ENCODE data around the gene PROK1.
A peak's percentile ranks its signal among the peaks of the same experiment; 100 is the strongest.
"Not testable (repeated sequence)": the region's sequence is repeated elsewhere in the genome, so short reads cannot be mapped to it uniquely, and the experiment has no call there.

Gene PROK1

GRCh38 chr1:110434946-110435345 is 16.0 kb upstream of the PROK1 start:
- peak; percentile 83 for DNase-seq

- DNase-seq = no peak
These were observed 14.3 kb upstream of the PROK1 start for GRCh38 chr1:110436635-110437034.

DNA sequence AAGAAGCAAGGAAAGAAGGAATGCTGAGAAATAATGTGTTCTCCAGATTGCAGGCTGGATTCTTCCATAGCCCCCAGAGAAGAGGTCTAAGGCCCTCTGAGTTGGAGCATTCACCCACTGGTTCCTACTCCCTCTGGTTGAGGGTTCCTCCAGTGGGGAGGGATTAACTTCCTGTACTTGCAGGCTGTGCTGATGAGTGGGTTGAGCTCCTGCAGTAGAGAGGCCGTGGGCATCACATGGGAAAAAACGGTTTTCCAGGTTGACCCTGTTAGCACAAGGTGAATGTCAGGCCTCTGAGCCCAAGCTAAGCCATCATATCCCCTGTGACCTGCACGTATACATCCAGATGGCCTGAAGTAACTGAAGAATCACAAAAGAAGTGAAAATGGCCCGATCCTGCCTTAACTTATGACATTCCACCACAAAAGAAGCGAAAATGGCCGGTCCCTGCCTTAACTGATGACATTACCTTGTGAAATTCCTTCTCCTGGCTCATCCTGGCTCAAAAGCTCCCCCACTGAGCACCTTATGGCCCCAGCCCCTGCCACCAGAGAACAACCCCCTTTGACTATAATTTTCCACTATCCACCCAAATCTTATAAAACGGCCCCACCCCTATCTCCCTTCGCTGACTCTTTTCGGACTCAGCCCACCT is 13.2 kb upstream of the PROK1 start:
- not testable (repeated sequence) for DNase-seq

- DNase-seq = peak; percentile 47
These were observed 12.1 kb upstream of the PROK1 start for GRCh38 chr1:110438893-110439292.

GRCh38 chr1:110439873-110440272 is 11.1 kb upstream of the PROK1 start:
- DNase-seq = not testable (repeated sequence)

DNA sequence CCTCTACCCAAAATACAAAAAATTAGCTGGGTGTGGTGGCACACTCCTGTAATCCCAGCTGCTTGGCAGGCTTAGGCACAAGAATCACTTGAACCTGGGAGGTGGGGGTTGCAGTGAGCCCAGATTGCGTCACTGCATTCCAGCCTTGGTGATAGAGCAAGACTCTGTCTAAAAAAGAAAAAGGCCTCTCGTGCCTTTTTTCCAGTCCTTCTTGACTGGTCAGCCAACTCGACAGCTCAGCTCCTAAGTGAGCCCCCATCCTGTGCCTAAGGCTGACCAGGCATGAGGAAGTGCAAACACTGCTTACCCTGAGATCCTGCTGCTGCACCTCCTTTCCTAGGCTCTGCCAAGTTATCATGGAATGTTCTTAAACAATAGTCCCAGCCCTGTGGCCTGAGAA is 10.1 kb upstream of the PROK1 start:
- DNase-seq = no peak

DNA sequence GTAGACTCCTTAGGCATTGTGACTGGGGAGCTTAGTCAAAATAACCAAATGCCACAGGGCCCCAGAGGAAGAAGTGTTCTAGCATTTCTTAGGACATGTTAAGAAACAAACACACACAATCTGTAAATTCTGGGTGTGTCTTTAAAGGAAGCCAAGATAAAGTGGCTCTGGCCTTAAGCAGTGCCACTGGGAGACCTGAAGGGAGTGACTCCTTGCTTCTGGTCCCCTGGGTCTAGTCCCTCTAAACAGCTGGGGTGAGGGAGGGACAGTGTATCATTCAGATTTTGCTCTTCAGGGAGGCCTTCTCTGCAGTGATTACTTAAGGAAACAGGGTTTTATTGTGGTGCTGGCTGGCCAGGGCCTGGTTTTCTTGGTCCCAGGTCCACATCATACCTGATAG is 9.1 kb upstream of the PROK1 start:
- DNase-seq = peak; percentile 41

DNA sequence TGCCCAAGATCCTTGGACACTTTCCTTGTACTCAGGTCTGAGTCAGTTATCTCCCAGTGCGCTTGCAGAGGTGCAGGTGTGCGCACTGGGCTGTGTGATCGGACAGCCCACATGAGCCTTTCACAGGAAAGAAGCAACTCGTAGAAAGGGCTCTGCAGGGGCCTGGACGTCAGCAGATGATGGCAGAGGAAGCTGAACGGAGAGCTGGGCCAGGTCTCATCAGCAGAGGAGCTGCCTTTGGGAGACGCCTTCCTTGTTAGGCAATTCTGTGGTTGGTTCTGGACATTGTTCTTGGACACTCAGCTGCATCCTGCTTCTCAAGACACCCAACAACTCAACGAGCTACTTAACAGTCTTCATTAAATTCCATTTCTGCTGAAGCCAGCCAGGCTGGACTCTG is 7.5 kb upstream of the PROK1 start:
- DNase-seq = no peak

- no peak for DNase-seq
These were observed 6.4 kb upstream of the PROK1 start for GRCh38 chr1:110444561-110444960.

DNA sequence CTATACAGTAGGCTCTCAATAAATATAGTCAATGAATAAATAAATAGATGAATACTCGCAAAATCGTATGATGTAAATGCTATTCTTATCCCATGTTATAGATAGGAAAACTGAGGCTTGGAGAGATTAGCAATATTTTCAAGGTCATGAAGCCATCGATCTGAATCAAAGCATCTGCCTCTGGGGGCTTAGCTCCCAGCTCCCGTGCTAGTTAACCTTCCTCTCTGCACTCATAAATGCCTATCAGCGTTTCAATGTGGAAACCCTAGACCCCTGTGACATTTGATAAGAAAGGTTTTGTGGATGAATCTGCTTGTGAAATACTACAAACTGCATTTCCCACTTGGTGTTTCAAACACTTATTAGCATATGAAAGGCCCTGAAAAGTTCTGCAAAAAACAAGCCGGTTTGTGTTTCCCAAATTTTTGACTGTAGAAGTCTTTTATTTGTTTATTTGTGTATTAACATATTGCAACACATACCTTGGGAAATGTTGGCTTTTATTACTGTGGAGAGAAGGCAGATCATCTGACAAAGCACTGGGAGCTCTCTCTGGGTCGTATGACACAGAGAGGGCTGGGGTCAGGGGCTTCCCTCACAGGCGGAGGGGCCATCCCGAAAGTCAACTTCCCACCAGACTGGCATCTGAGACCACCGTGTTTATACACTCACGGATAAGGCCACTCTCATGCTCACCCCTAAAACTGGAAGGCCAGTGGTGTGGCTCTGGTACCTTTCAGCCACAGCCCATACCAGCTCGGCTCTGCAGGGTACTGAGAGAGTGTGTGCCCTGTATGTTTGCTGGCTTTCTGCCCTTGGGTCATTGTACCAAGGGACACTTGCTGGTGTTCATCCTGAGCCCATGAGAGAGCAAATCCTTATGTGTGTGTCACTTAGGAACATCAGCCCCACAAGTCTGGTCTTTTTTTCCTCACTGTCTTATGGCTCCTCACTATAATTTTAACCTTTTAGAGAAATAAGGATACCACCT is 993 bp upstream of the PROK1 start:
- no peak for DNase-seq

GRCh38 chr1:110452330-110452729 is 1.4 kb downstream of the PROK1 start:
- DNase-seq = no peak

DNA sequence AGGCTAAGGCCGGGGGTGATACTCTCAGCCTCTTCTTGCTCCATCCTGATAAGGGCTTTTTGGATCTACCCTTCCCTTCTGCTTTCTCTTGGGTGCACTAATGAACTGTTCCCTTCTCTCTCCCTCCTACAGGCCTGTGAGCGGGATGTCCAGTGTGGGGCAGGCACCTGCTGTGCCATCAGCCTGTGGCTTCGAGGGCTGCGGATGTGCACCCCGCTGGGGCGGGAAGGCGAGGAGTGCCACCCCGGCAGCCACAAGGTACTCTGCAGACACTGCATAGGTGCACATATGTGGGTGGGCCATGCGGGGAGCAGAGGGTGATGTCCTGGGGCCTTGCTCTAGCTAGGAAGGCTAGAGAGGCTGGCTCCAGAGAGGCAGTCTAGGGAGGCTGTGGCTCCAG is 2.9 kb downstream of the PROK1 start:
- no peak for DNase-seq

DNA sequence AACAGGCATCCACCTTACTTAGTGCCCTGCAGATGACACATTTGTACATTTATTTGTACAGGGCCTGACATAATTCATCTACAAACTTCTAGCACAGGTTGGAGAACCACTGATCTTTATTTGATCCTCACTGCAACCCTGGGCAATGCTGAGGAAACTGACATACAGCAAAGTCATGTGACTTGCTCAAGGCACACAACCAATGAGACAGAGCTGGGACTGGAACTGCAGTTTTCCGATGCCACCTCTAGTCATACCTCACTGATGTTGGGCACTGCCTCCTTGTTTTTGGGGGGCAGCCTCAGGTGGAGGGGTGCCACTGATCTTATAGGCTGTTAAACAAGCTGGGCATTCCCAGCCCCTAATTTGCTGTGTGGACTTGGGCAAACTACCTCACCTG is 3.4 kb downstream of the PROK1 start:
- no peak for DNase-seq

- DNase-seq = no peak
These were observed 4.2 kb downstream of the PROK1 start for GRCh38 chr1:110455151-110455550.

DNA sequence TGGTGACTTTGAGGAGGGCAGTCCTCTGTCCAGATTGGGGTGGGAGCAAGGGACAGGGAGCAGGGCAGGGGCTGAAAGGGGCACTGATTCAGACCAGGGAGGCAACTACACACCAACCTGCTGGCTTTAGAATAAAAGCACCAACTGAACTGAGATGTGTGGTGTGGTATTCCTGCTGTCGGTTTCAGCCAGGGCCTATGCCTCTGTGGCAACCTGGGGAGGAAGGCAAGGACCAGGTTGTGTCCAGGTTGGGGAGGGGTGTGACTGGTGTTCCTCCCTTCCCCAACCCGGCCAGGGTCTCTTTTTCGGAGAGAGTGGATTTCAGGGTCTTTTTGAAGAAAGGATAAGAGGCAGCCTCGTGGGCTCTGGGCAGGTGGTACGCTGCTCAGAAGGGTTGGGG is 6.3 kb downstream of the PROK1 start:
- no peak for DNase-seq

GRCh38 chr1:110460253-110461220 is 9.6 kb downstream of the PROK1 start:
- peak; percentile 92 for DNase-seq

DNA sequence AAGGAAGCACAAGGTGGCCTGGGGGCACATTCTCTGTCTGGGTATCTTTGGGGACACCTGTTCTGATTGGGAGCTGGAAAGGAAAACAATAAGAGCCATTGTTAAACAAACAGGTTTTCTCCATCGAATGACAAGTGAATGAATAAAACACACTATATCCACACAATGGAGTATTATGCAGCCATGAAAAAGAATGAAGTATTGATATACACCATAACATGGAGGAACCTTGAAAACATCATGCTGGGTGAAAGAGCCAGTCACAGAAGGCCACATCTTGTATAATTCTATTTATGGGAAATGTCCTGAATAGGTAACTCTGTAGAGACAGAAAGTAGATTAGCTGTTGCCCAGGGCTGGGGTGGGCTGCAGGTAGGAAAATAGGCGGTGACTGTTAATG is 11.1 kb downstream of the PROK1 start:
- no peak for DNase-seq

GRCh38 chr1:110462964-110463363 is 12.0 kb downstream of the PROK1 start:
- no peak for DNase-seq

DNA sequence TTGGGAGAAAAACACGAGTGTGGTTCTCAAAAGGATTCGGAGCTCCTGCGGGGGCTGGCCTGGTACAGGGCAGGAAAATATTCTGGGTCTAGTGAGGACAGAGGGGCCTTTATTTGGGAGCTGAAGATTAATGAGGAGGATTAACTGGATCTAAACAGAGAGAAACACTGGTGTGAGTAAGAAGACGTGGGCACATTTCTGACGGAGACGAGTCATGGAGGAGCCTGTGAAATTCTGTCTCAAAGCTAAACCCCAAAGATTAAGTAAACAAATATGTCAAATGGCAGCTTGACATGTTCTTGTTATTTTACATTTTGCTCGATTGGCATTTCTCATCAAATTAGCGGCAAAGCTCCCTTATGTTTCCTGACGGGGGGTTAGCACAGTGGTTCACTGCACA is 12.8 kb downstream of the PROK1 start:
- no peak for DNase-seq

DNA sequence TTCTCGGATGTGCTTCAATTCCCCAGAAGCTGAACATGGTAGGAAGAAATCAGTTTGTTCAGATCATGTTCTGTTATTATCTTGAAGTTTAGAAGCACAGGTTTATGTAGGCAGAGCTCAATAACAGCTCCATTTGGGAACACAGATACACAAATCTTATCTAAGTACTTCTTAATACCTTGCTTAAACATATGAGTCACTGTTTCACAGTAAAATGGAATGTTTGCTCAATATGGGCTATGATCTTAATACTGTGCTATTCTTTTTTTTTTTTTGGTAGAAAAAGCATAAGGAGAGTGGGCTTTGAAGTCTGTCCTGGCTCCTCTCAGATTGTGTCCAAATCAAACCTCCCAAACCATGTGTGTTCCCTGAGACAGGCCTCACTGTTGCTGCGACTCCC is 13.4 kb downstream of the PROK1 start:
- no peak for DNase-seq

DNA sequence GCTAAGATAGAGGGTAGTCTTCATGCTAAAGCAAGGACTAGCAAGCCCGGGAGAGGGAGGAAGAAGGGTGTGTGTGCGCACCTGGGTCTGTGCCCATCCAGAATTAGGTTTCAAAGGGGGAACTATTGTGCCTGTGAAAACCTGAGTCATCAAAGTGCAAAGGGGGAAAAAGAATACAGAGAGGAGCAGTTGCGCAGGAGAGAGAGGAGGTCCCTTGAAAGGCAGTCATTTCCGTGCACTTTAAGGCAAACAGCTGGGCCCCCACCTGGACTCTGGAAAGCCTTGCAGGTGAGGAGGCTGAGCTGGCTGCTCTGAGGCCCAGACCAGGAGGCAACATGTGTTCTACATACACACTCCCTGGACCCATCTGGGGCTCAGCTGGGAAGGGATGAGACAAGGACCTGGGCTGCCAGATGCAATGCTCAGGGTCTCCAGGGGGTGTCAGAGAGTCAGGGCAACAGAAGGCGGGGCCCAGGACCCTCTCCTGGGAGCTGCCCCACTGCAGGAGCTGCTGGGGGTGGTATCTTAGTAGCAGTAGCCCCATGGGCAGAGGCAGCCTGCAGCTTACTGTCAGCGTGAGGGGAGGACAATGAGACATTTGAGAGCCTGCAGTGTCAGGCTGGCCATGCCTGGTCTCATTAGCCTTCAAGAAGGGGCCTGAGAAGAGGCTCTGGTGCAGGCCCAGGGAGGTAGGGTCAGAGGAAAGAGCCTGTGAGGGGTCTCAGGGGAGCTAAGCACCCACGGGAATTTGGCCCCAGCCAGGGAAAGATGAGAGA is 14.3 kb downstream of the PROK1 start:
- DNase-seq = no peak

DNA sequence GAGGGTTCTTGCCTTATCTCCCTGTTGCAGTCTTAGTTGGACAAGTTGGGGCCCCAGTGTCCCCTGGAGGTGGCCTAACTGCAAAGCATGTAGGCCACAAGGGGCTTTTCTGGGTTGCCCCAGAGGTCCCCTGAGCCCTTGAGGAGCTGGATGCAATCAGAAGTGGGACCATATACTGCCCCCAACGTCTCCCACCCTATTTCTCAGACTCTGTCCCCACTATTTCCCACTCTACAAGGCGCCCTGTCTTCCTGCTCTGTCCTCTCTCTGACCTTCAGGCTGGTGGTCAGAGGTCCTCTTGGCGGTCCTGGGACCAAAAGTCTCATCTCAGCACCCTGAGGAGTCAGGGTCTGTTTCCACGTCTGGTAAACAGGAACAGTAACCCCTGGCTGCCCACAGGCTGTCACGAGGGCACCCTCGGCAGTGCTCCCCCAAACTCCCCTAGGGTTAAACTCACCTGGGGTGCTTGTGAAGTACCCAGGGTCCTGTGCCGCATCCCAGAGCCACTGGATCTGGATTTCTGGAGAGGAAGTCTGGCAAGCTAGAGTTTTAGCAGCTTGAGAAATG is 14.9 kb downstream of the PROK1 start:
- DNase-seq = no peak

Measured in hematopoietic multipotent progenitor cell treated with erythropoietin and hydrocortisone succinate and interleukin-3 and kit ligand, for 6 days (in vitro differentiated cells).